ENCODE measurements around the gene RNF150.

DNA sequence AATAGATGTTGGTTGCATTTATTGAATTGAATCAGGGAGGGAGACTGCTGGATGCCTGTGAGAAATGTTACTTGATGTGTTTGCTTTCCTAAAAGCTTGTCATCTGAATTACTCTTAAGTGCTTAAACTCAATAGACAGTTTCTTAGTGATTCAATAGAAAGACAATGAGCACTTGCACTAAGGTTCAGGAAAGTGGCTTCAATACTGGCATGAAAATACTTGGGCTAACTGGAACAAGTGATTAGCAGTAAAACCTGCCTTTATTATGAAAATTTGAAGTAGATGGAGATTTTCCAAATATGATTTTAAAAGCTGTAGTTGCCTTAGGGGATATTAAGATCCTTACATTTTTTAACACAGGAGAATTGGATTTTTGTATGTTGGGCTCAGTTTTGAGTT lies 123.3 kb downstream of the RNF150 start:
- TF ChIP-seq, protein P1, sequence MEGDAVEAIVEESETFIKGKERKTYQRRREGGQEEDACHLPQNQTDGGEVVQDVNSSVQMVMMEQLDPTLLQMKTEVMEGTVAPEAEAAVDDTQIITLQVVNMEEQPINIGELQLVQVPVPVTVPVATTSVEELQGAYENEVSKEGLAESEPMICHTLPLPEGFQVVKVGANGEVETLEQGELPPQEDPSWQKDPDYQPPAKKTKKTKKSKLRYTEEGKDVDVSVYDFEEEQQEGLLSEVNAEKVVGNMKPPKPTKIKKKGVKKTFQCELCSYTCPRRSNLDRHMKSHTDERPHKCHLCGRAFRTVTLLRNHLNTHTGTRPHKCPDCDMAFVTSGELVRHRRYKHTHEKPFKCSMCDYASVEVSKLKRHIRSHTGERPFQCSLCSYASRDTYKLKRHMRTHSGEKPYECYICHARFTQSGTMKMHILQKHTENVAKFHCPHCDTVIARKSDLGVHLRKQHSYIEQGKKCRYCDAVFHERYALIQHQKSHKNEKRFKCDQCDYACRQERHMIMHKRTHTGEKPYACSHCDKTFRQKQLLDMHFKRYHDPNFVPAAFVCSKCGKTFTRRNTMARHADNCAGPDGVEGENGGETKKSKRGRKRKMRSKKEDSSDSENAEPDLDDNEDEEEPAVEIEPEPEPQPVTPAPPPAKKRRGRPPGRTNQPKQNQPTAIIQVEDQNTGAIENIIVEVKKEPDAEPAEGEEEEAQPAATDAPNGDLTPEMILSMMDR (IDR thresholded peaks at IDR 0.05), result no peak
- TF ChIP-seq POLR2A (IDR thresholded peaks at IDR 0.05), result no peak
